Skin of body (tissue), 2 donors: ENCODE data around the gene RAD9A. TPM values are rescaled to one million over a fixed set of nuclear protein-coding genes. Genes with fewer than 3 reads are reported as not detected.
"Not testable (repeated sequence)": the region's sequence is repeated elsewhere in the genome, so short reads cannot be mapped to it uniquely, and the experiment has no call there.

Experiments
- DNase-seq: peaks from one replicate; lab custom pipeline; 2025; lab: John Stamatoyannopoulos, UW
- total RNA-seq: library from RNA; depleted of rRNA; stranded (reverse); fragments of >200 nt; gene quantifications from one replicate; pipeline ENCODE4 v1.2.3, GENCODE V29; 2014

The RAD9A gene
- total RNA-seq, 1 donor from 2014 or later: 9.6 TPM

GRCh38 chr11:67395555-67396258 is 3.9 kb downstream of the RAD9A start:
- no peak for DNase-seq

- no peak for DNase-seq
These were observed 4.4 kb downstream of the RAD9A start for GRCh38 chr11:67396259-67396581.

GRCh38 chr11:67396587-67397389 is 5.0 kb downstream of the RAD9A start:
- DNase-seq: no peak

- no peak for DNase-seq
These were observed 5.8 kb downstream of the RAD9A start for GRCh38 chr11:67397536-67397935.

GRCh38 chr11:67397986-67398660 is 6.3 kb downstream of the RAD9A start:
- no peak for DNase-seq

GRCh38 chr11:67398661-67399563 is 7.1 kb downstream of the RAD9A start:
- no peak for DNase-seq

GRCh38 chr11:67400251-67400941 is 8.6 kb downstream of the RAD9A start:
- DNase-seq: no peak

- no peak for DNase-seq
These were observed 9.2 kb downstream of the RAD9A start for GRCh38 chr11:67400942-67401494.

- DNase-seq: peak; percentile 90
These were observed 9.9 kb downstream of the RAD9A start, which contains the start of gene PPP1CA for GRCh38 chr11:67401495-67402191. TSS of gene PPP1CA (minus strand) at chr11:67401858. CDS start at chr11:67401782, 76 bp downstream.

GRCh38 chr11:67402192-67402839 is 10.5 kb downstream of the RAD9A start:
- DNase-seq: not testable (repeated sequence)

GRCh38 chr11:67403085-67403484 is 11.3 kb downstream of the RAD9A start:
- DNase-seq: not testable (repeated sequence)

- DNase-seq: no peak
These were observed 12.9 kb downstream of the RAD9A start for GRCh38 chr11:67404515-67405195.

GRCh38 chr11:67405196-67405567 is 13.4 kb downstream of the RAD9A start:
- no peak for DNase-seq

GRCh38 chr11:67405688-67406339 is 14.0 kb downstream of the RAD9A start:
- no peak for DNase-seq

GRCh38 chr11:67406420-67406968 is 14.7 kb downstream of the RAD9A start:
- DNase-seq: no peak

GRCh38 chr11:67406969-67407687 is 15.3 kb downstream of the RAD9A start:
- no peak for DNase-seq

GRCh38 chr11:67407688-67408163 is 15.9 kb downstream of the RAD9A start:
- no peak for DNase-seq
